GM12873 (cell line): ENCODE measurements around the gene CFL1.

Experiments used
- TF ChIP-seq, protein P1 (sequence below): IDR thresholded peaks from 2 replicates; pipeline ENCODE4 v1.5.1; 2012; ENCODE audit warnings: low read depth, mild to moderate bottlenecking, moderate library complexity, low read length, control low read depth; ENCODE audit not compliant: insufficient read depth; ENCODE audit errors: missing control alignments

Gene CFL1

DNA sequence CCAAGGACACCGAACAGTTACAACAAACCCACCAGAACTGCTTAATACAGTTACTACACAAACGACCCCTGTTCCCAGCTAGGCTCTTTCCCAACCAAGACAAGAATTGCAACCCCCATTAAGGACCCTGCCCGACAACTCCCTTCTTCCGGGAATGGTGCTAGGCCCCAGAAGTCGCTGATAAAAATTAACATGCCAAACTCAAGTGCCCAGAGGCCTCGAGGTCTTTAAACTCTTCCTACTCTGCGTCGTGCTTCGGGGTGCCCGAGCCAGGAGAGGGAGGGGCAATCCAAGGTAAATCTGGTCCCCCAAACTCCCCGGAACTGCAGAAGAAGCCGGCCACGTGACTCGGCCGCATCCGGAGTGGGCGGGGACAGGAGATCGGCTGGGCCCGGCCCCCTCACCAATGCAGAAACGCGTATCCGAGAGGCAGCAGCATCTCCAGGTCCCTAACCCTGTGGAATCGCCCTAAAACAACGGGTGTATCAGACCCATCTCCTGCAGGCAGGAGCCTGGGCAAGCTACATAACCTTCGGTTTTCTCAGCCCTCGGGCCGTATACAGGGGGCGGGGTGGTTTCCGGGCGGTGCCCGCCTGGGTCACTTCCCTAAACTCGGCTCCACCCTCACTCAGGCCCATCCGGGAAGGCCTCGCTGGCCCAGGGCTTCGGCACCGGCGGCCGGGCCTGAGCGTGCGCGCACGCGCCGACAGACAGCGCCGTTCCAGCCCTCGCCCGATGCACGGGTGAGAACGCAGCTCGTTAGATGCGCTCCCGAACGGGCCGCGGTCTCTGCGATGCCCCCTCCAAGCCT is 1.1 kb downstream of the CFL1 start:
- TF ChIP-seq, protein P1, sequence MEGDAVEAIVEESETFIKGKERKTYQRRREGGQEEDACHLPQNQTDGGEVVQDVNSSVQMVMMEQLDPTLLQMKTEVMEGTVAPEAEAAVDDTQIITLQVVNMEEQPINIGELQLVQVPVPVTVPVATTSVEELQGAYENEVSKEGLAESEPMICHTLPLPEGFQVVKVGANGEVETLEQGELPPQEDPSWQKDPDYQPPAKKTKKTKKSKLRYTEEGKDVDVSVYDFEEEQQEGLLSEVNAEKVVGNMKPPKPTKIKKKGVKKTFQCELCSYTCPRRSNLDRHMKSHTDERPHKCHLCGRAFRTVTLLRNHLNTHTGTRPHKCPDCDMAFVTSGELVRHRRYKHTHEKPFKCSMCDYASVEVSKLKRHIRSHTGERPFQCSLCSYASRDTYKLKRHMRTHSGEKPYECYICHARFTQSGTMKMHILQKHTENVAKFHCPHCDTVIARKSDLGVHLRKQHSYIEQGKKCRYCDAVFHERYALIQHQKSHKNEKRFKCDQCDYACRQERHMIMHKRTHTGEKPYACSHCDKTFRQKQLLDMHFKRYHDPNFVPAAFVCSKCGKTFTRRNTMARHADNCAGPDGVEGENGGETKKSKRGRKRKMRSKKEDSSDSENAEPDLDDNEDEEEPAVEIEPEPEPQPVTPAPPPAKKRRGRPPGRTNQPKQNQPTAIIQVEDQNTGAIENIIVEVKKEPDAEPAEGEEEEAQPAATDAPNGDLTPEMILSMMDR: no peak

DNA sequence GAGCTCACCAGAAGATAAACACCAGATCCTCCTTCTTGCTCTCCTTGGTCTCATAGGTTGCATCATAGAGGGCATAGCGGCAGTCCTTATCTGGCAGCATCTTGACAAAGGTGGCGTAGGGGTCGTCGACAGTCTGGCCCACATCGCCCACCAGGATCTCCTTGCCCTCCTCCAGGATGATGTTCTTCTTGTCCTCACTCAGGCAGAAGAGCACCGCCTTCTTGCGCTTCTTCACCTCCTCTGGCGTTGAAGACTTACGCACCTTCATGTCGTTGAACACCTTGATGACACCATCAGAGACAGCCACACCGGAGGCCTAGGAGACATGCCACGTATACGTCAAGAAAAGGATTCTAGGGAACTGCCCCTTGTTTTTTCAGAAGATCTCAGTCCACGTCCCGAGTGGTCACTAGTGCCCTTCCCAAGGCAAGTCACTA is 2.0 kb downstream of the CFL1 start:
- TF ChIP-seq, protein P1: no peak

DNA sequence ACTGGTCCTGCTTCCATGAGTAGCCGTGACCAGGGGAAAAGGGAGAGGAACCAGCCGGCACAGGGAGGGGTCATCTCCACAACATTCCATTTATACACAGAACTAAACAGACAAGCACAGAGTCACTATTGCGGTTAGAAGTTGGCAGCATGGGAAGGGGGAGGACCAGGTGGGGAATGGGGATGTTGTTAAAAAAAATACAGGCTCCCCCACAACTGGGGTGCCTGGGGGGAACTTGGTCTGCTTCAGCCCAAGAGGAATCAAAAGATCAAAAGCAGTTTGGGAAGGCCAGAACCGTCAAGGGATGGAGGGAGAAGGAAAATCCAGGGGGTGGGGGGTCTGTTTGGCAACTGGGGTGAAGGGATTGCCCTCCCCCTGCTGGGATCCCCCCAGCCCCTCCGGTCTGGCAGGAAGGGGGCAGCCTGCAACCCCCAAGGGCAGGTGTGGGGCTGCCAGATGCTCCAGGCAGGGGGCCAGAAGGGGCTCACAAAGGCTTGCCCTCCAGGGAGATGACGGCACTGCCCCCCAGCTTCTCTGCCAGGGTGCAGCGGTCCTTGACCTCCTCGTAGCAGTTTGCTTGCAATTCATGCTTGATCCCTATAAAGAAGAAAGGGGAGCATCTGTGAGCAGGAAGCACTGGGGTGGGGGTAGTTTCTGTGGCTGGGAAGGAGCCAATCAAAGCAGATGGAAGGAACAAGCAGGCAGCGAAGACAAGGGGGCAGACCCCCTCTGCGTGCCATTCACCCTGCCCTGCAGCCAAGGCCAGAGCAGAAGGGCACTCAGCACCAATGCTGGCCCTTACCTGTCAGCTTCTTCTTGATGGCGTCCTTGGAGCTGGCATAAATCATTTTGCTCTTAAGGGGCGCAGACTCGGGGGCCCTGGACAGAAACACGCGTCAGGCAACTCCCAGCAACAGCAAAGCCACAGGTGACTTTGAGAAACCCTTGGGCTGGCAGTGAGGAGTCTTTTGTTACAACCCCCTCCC is 2.8 kb downstream of the CFL1 start:
- TF ChIP-seq, protein P1: no peak

DNA sequence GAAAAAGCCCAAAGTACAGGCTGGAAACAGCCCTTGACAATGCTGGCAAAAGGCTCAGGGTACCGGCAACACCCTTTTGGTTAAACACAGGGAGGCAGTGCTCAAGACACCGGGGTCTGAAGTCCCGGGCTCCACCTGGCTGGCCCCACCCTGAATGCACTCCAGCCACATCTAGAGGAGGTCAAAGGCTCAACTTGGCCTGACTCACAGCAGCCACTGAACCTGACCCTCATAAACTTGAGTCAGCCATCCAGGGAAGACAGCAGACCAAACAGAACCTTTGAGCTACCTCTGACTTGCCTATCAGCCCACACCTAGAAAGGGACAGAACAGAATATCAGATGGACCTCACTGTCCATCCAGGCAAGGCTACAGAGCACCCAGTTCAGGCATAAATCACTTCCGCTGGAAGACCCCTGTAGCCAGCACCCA is 3.8 kb downstream of the CFL1 start:
- TF ChIP-seq, protein P1: no peak

DNA sequence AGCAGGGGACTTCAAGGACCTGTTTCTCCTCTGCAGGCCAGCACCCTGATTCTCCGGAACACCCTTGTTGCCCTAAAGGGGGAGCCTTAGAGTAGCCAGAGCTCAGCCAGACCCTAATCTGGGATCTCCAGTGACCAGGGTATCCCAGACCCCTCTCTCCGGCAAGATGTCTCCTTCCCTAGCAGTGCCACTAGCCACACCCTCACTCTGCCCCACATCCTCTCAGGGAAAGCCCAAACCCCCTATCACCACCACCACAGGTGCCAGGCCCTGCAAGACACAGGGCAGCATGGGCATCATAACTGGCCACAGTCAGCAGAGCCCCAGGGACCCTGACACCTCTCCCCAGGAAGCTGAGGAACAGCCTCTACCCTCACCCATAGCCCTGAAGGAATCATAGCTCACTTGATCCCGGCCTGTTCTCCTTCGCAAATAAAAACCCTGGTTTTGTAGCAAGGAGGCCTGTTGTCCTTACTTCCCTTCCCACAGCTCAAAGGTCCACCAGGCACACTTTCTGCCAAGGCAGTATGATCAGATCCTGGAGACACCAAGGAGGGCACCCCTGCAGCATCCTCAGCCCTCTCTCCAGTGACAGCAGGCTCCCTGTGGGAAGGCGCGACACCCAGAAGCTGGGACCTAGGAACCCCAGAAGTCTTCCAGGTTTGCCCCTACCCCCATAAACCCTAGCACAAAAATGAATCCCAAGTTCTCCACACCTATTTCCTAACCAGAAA is 4.6 kb downstream of the CFL1 start:
- TF ChIP-seq, protein P1: peak; percentile 30

DNA sequence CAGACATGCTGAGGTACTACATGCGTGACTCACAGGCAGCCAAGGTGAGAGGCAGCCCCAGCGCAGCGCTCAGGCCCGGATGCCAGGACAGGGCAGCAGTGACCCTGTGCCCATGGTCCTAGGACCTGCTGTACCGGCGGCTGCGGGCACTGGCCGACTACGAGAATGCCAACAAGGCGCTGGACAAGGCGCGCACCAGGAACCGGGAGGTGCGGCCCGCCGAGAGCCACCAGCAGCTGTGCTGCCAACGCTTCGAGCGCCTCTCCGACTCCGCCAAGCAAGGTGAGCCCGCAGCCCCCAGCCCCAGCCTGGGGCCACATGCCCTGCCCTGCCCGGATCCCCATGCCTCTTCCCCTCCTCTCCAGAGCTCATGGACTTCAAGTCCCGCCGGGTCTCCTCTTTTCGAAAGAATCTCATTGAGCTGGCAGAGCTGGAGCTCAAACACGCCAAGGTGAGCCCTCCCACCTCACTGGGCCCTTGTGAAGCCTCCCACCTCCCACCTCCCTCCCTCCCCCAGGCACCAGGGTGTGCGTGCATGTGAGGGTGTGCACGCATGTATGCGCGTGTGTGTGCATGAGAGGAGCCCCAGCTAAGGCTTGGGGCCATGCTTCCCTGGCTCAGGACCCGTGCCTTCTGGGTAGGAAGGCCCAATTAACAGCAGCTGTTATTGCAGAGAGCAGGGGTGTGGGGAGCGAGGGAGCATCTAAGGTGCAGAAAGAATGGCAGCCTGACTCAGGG is 5.3 kb downstream of the CFL1 start:
- TF ChIP-seq, protein P1: no peak
